Non-pigmented ciliary epithelial cell (primary cell): ENCODE results near the gene NRAP.
A peak's percentile ranks its signal among the peaks of the same experiment; 100 is the strongest.

Source experiments
- DNase-seq: peaks from one replicate; pipeline ENCODE4 v3.0.0-alpha.2; 2010; ENCODE audit warnings: low read depth

Gene NRAP

DNA sequence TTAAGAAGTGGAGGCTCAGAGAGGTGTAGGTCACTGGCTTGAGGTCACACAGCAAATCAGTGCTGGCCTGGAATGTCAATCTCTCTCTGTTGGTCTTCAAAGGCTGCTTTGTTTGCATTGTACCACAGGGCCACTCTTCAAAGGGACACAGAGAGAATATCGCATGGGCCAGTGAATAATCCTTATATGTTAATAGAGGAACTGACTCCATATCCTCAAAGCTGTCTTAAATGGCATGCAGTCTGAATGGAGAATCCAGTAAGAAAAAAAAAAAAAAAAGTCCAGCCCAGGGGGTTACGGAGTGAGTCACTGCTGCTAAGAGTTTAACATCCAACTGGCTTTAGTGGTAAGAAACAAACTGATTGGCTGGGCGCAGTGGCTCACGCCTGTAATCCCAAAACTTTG, 54.1 kb downstream of the NRAP start:
- peak; percentile 17 for DNase-seq

DNA sequence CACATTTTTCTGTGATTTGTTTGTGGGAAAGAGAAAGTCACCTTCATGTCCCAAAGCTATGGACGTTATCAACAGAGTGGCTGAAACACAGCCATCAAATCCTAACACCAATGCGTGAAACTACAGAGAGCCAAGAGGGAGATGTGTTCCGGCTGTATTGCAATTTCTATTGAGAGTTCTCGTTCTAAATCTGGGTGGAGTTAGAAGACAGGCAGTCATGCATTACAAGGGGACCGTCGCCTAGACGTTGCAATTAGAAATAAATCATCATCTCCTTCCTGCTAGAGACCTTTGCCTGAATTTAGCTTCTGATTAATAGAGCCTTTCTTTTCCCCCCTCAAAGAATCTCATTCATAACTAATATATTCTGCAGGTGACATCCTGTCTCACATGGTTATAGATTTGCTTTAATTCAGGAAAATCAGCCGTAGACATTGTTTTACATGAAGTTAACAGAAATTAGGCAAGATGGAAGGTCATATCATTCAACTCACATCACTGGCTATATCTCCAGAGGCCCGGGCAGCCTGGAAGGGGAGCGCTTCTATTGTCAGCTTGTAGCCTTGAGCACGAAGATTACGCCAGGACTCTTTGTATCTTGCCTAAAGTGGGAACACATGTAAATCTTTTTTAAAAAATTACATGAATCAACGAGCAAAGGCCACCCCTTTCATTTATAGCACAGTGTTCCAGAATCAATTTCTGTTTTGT, 58.4 kb downstream of the NRAP start:
- no peak for DNase-seq

DNA sequence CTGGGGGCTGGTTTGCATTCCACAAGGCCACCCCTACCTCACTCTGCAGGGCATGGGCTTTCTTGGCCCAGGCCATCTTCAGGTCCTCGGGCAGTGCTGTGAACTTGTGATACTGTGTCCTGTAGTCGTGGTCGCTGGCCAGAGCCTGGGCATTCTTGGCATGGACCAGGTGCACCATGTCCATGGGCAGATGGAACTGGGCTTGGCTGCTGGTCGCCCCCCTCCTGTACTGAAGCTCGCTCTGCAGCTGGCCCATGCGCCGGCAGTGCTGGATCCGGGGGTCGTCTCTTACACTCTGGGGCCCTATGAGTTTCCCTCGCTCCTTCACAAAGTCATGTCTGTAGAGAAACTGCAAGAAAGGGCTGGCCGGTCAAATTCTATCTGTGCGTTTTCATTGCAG, 59.3 kb downstream of the NRAP start:
- DNase-seq: no peak

DNA sequence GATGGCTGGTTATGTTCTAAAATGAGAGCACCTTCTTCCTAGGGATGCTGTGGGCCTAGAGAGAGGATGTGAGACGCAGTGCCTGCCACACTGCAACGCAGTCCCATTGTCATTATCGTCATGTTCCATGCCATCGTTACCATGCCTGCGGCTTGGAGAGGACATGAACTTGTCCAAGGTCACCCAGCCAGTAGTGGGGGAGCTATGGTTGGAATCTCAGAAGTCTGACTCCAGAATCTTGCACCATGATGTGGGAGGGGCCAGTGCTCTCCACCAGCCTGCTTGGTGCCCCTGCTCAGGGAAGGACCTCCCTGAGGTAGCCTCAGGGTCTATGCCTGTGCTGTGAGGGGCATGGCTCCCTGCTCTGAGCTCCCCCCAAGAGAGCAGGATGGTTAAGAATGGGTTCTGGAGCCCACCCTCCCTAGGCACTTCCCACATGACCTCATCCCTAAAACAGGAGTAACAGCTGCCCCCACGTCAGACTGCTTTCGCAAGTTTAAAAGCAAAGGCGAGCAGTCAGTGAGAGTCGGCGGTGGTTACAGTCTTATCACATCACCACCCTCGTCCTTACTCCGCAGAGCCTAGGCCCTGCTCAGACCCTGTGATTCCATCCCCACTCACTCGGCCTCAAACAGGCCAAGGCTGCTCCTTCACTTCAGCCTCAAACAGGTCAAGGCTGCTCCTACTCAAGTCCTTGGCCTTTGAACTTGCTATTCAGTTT, 60.6 kb downstream of the NRAP start:
- DNase-seq: no peak

- DNase-seq: no peak
These were observed 63.3 kb downstream of the NRAP start for GRCh38 chr10:113600569-113600968.

DNA sequence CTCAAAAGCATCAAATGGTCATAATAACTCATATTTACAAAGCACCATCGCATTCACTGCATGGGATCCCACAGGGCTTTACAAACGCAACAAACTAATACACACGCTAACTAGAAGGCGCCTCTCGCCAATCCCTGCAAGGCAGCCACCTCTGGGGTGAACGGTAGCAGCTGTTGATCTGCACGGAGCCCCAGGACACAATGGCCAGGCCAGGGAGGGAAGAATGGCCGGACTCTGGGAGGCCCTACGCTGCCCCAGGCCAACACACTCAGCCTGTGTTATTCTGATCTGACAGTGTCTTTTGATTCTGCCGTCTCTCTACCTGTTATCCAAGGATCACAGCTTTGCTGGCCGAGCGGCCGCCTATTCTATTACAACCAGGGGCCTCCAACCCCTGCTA, 69.2 kb downstream of the NRAP start:
- DNase-seq: no peak

GRCh38 chr10:113592380-113592779, 71.5 kb downstream of the NRAP start:
- DNase-seq: no peak

DNA sequence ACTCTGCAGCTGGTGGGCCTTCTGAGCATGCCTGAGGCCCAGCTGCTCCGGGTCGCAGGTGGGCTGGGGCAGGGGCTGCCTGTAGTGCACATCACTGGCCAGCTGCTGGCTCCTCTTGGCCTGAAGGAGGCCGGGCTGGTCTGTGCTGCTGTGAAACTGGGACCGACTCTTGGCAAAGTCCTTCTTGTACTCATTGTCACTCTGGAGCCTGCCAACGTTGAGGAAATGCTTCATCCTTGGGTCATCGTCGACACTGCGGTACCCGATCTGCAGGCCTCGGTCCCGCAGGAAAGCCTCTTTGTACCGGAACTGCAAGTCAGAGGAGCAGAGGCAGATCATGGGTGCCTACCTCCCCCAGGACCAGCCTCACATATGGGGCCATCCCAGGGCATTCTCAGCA, 73.3 kb downstream of the NRAP start:
- no peak for DNase-seq

GRCh38 chr10:113589201-113589770, 74.6 kb downstream of the NRAP start:
- no peak for DNase-seq

DNA sequence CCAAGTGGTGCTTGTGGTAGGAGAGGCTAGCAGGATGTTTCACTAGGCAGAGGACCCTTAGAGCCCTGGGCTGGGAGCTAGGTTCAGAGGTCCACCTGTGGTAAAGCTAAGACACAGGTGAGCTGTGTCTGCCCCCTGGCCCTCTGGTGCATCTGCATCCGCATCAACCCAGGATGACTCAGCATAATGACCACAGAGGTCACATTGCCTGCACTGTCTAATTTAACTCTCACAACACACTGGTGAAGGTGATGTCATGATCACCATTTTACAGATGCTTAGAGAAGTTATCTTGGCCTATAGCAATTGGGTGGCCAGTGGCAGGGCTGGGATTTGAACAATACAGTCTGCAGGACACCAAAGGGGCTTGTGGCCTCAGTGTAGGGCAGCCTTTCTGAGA, 77.9 kb downstream of the NRAP start:
- DNase-seq: no peak

GRCh38 chr10:113583571-113583970, 80.3 kb downstream of the NRAP start:
- DNase-seq: no peak

GRCh38 chr10:113581092-113581491, 82.7 kb downstream of the NRAP start:
- no peak for DNase-seq

- no peak for DNase-seq
These were observed 85.1 kb downstream of the NRAP start for GRCh38 chr10:113578773-113579172.

- no peak for DNase-seq
These were observed 87.0 kb downstream of the NRAP start for GRCh38 chr10:113576852-113577251.

GRCh38 chr10:113573368-113573767, 90.5 kb downstream of the NRAP start:
- no peak for DNase-seq

- DNase-seq: no peak
These were observed 91.1 kb downstream of the NRAP start for GRCh38 chr10:113572520-113573290.

- no peak for DNase-seq
These were observed 94.3 kb downstream of the NRAP start for GRCh38 chr10:113569576-113569975.

DNA sequence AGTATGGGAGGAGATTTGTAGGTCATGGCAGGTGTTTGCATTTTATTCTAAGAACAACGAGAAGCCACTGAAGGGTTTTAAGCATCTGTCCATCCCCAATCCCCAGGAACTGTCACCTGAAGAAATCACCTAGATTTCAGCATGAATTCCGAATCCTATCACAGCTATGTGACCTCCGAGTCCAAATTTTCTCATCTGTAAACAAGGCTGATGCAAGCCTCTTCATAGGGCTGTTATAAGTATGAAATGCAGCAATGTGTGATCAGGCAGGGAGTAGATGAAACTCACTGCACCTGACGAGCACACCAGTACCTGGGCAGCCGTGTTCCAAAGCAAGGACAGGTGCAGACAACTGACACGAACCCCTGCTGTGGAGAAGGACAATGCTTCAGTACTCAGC, 97.0 kb downstream of the NRAP start:
- no peak for DNase-seq

- no peak for DNase-seq
These were observed 98.5 kb downstream of the NRAP start for GRCh38 chr10:113565364-113565763.

DNA sequence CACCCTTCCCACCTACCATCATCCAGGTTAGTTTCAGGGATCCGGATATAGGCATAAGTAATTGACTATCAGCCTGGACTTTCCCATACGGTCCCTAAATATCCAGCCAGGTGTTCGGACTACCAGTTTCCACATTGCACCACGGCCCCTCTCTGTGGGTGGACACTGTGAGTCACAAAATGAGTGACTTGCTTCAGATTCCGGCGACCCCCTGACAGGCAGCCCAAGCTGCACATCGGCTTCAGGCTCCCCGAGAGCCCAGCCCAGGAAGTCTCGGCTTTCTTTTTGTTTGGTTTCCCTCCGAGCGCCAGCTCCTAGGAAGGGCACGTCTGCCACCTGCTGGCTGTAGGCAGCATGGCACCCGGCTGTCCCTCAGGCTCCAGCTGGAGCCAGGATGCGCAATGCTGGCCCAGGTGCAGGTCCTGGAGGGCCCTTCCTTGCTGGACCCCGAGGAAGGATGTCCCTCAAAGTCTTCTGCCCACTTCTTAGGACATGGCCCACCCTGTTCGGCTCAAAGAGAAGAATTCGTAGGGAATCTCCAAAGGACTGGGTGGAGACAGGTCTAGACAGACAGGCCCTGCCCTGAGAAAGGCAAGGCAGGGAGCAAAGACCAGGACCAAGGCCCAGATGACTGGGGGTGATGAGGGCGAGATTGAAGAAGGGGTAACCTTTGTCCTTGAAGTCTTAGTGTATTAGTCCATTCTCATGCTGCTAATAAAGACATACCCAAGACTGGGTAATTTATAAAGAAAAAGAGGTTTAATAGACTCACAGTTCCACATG, 100.3 kb downstream of the NRAP start:
- no peak for DNase-seq

DNA sequence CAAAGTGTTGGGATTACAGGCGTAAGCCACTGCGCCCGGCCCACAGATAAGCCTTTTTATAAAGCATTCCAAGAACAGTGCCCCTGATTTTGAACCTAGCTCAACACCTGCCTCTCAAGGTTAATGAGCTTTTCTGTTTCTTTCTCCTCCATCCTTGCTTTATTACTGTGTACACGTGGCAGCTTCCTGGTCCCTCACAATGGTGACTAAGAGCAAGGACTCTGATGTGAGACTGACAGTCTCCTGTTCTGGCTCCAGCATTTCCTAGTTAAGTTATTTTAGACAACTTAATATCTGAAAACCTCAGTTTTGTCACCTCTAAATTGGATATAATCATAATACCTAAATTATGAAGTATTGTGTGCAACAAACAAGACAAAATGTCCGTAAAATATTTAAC, 101.1 kb downstream of the NRAP start:
- DNase-seq: no peak

GRCh38 chr10:113562069-113562468, 101.8 kb downstream of the NRAP start:
- DNase-seq: no peak
